Chondrocyte (in vitro differentiated cells): ENCODE data around the gene OLA1. TPM values are rescaled to one million over a fixed set of nuclear protein-coding genes. Genes with fewer than 3 reads are reported as not detected.

Experiments used
- DNase-seq: peaks from one replicate; pipeline ENCODE4 v3.0.0; 2021; ENCODE audit warnings: mixed read lengths, low spot score
- H3K27ac Mint-ChIP-seq: one replicate; pipeline ENCODE4 v1.8.0; 2021; ENCODE audit warnings: mild to moderate bottlenecking, moderate library complexity, mixed read lengths; ENCODE audit not compliant: unreplicated experiment
- H3K27me3 Mint-ChIP-seq: 2 replicates; pipeline ENCODE4 v1.8.0; 2021; ENCODE audit warnings: low read depth, mixed read lengths
- H3K36me3 Mint-ChIP-seq: 2 replicates; pipeline ENCODE4 v1.8.0; 2021; ENCODE audit warnings: low read depth, mixed read lengths
- H3K4me1 Mint-ChIP-seq: 2 replicates; pipeline ENCODE4 v1.8.0; 2021; ENCODE audit warnings: low read depth, mild to moderate bottlenecking, mixed read lengths
- H3K4me3 Mint-ChIP-seq: one replicate; pipeline ENCODE4 v1.8.0; 2021; ENCODE audit warnings: mild to moderate bottlenecking, moderate library complexity, mixed read lengths; ENCODE audit not compliant: unreplicated experiment
- H3K9me3 Mint-ChIP-seq: 2 replicates; pipeline ENCODE4 v1.8.0; 2021; ENCODE audit warnings: low read depth, mixed read lengths
- CTCF ChIP-seq: fragments of 200-600 bp; sonication (generic); IDR thresholded peaks from 2 replicates; pipeline ENCODE4 v1.5.0; 2021; ENCODE audit warnings: antibody characterized with exemption, mild to moderate bottlenecking, moderate library complexity
- total RNA-seq: library from RNA; stranded (reverse); gene quantifications from 3 replicates; pipeline ENCODE4 v1.2.1, GENCODE V29; 2021

Gene OLA1
- total RNA-seq, 1 donor from 2014 or later = 77.5 TPM

GRCh38 chr2:174184504-174184903, 63.8 kb downstream of the OLA1 start:
- H3K4me1 Mint-ChIP-seq = peaks cover 18% of the 10 kb centered on the region
- H3K27me3 Mint-ChIP-seq = no peaks in the 10 kb centered on the region
- H3K36me3 Mint-ChIP-seq = no peaks in the 10 kb centered on the region
- no peak for DNase-seq
- no peak overlapping the region for H3K27ac Mint-ChIP-seq
- H3K4me3 Mint-ChIP-seq = no peak overlapping the region
- TF ChIP-seq CTCF = no peak
- no peaks in the 10 kb centered on the region for H3K9me3 Mint-ChIP-seq

- H3K4me1 Mint-ChIP-seq = peaks cover 18% of the 10 kb centered on the region
- H3K27me3 Mint-ChIP-seq = no peaks in the 10 kb centered on the region
- no peak overlapping the region for H3K27ac Mint-ChIP-seq
Measured at GRCh38 chr2:174183076-174183475, 65.3 kb downstream of the OLA1 start.

GRCh38 chr2:174181368-174181767, 67.0 kb downstream of the OLA1 start:
- Mint-ChIP-seq H3K4me3 (no peak overlapping the region), H3K27me3 (no peaks in the 10 kb centered on the region), H3K4me1 (peaks cover 25% of the 10 kb centered on the region), H3K36me3 (no peaks in the 10 kb centered on the region), H3K9me3 (no peaks in the 10 kb centered on the region), H3K27ac (no peak overlapping the region)
- no peak for DNase-seq
- no peak for TF ChIP-seq CTCF

More at GRCh38 chr2:174183076-174183475, 65.3 kb downstream of the OLA1 start:
- DNase-seq = no peak
- no peaks in the 10 kb centered on the region for H3K36me3 Mint-ChIP-seq
- no peak overlapping the region for H3K4me3 Mint-ChIP-seq
- no peak for TF ChIP-seq CTCF
- H3K9me3 Mint-ChIP-seq = no peaks in the 10 kb centered on the region

- H3K27ac Mint-ChIP-seq = no peak overlapping the region
- H3K36me3 Mint-ChIP-seq = no peaks in the 10 kb centered on the region
- H3K4me3 Mint-ChIP-seq = no peak overlapping the region
- DNase-seq = no peak
- no peak for TF ChIP-seq CTCF
- H3K4me1 Mint-ChIP-seq = peaks cover 25% of the 10 kb centered on the region
- H3K27me3 Mint-ChIP-seq = no peaks in the 10 kb centered on the region
- H3K9me3 Mint-ChIP-seq = peaks cover 2% of the 10 kb centered on the region
Measured at GRCh38 chr2:174180726-174181236, 67.6 kb downstream of the OLA1 start.

GRCh38 chr2:174180165-174180724, 68.1 kb downstream of the OLA1 start:
- Mint-ChIP-seq H3K4me3 (no peak overlapping the region), H3K27ac (no peak overlapping the region), H3K4me1 (peaks cover 25% of the 10 kb centered on the region), H3K27me3 (no peaks in the 10 kb centered on the region), H3K9me3 (peaks cover 7% of the 10 kb centered on the region), H3K36me3 (no peaks in the 10 kb centered on the region)
- peak; percentile 50 for TF ChIP-seq CTCF
- DNase-seq = no peak
